Measurements from ENCODE around the gene GSE1. TPM values are rescaled to one million over a fixed set of nuclear protein-coding genes. Genes with fewer than 3 reads are reported as not detected.

Gene GSE1
- total and polyA plus RNA-seq, 2 experiments from 2014 or later = 27.9 to 43.5 TPM

DNA sequence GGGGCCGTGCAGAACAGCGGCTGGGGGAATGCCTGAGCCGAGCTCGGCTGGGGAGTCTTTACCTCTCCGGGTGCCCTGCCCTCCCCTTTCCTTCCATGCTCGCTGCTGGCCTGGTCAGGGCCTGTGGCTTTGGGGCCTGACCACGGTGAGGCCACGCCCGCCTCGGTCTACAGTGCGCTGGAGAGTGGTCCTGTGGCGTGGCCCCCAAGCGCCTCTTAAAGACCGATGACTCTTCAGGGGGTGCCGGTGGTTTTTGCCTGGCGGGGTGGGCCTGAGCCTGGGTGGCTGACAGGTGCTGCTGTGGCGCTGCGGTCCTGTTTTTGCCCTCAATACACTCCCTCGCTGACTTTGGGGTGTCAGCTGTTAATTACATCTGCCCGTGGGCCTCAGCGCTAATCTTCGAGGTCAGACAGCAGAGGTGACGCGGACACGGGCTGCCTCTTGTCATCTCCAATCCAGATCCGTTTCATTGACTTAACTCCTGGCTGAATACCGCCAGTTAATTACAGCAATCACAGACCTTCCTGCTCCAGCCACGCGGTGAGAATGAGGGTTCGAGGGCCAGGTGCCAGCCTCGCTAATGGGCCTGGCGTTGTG, 29.7 kb downstream of the GSE1 start:
- H3K36me3 ChIP-seq (replicated peaks; ENCODE audit: insufficient read depth, low read depth) = no peaks in the 10 kb centered on the region
- no peak overlapping the region for H2AFZ ChIP-seq
- WGBS (ENCODE audit: low lambda C conversion rate, missing lambda C conversion rate) = 94% methylated on average over 29 of the region's 32 CpGs
- H3K79me2 ChIP-seq = peaks cover 87% of the 10 kb centered on the region
- H3K4me2 ChIP-seq = no peak overlapping the region
- peaks cover 8% of the 10 kb centered on the region for H3K4me1 ChIP-seq (ENCODE audit: insufficient read depth)
- peaks cover 97% of the 10 kb centered on the region for H4K20me1 ChIP-seq (ENCODE audit: insufficient read depth, poor library complexity, severe bottlenecking)
- H3K27me3 ChIP-seq = no peaks in the 10 kb centered on the region
- no peak overlapping the region for H3K27ac ChIP-seq
- TF ChIP-seq EZH2phosphoT487 (IDR thresholded peaks at IDR 0.05; ENCODE audit: low read depth, severe bottlenecking, unreplicated experiment) = no peak
- TF ChIP-seq CTCF (IDR thresholded peaks at IDR 0.05; ENCODE audit: poor library complexity) = no peak
- no peak for TF ChIP-seq EZH2 (IDR thresholded peaks at IDR 0.05; ENCODE audit: borderline replicate concordance)
- no peak for DNase-seq (ENCODE audit: low spot score)
- no peak overlapping the region for H3K4me3 ChIP-seq
- no peaks in the 10 kb centered on the region for H3K9me2 ChIP-seq (replicated peaks; ENCODE audit: insufficient read depth)
- no peaks in the 10 kb centered on the region for H3K9me3 ChIP-seq (ENCODE audit: low read depth)

DNA sequence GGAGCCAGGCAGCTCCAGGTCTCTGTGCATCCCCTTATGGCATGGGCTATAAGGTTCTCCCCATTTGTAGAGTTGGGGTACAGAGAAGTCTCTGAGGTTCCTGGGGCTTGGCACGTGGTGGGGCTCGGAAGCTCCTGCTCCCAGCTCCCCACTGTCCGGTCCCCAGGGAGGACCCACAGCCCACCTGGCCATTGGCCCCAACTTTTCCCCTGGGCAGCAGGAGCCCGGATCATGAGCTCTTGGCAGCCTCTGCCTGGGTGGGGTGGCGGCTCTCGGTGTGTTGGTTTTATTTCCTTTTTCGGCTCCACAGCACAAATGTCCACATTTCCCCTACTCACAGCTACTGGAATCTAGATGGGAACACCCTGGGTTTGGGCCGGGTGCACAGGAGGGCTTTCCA, 30.5 kb downstream of the GSE1 start:
- Histone ChIP-seq H3K4me1 (ENCODE audit: insufficient read depth) (peaks cover 8% of the 10 kb centered on the region), H3K4me2 (no peak overlapping the region)

GRCh38 chr16:85644093-85644712, 31.1 kb downstream of the GSE1 start:
- Histone ChIP-seq H3K9me3 (ENCODE audit: low read depth) (no peaks in the 10 kb centered on the region), H3K27ac (no peak overlapping the region), H4K20me1 (ENCODE audit: insufficient read depth, poor library complexity, severe bottlenecking) (peaks cover 97% of the 10 kb centered on the region), H3K4me2 (no peak overlapping the region), H3K79me2 (peaks cover 82% of the 10 kb centered on the region), H3K36me3 (replicated peaks; ENCODE audit: insufficient read depth, low read depth) (no peaks in the 10 kb centered on the region), H3K27me3 (no peaks in the 10 kb centered on the region), H3K4me1 (ENCODE audit: insufficient read depth) (peaks cover 8% of the 10 kb centered on the region), H3K4me3 (no peak overlapping the region), H3K9me2 (replicated peaks; ENCODE audit: insufficient read depth) (no peaks in the 10 kb centered on the region), H2AFZ (no peak overlapping the region)
- WGBS (ENCODE audit: low lambda C conversion rate, missing lambda C conversion rate) = 96% methylated on average over 21 of the region's 21 CpGs
- no peak for DNase-seq (ENCODE audit: low spot score)
- TF ChIP-seq CTCF (IDR thresholded peaks at IDR 0.05; ENCODE audit: poor library complexity) (no peak), EZH2phosphoT487 (IDR thresholded peaks at IDR 0.05; ENCODE audit: low read depth, severe bottlenecking, unreplicated experiment) (no peak)

More for the DNA sequence above, 30.5 kb downstream of the GSE1 start:
- TF ChIP-seq CTCF (IDR thresholded peaks at IDR 0.05; ENCODE audit: poor library complexity) = no peak
- no peak for TF ChIP-seq EZH2phosphoT487 (IDR thresholded peaks at IDR 0.05; ENCODE audit: low read depth, severe bottlenecking, unreplicated experiment)
- TF ChIP-seq EZH2 (IDR thresholded peaks at IDR 0.05; ENCODE audit: borderline replicate concordance) = no peak
- H3K27me3 ChIP-seq = no peaks in the 10 kb centered on the region
- 96% methylated on average over 8 of the region's 8 CpGs for WGBS (ENCODE audit: low lambda C conversion rate, missing lambda C conversion rate)
- H3K27ac ChIP-seq = no peak overlapping the region
- H3K4me3 ChIP-seq = no peak overlapping the region
- peaks cover 97% of the 10 kb centered on the region for H4K20me1 ChIP-seq (ENCODE audit: insufficient read depth, poor library complexity, severe bottlenecking)
- H2AFZ ChIP-seq = no peak overlapping the region
- peaks cover 86% of the 10 kb centered on the region for H3K79me2 ChIP-seq
- no peak for DNase-seq (ENCODE audit: low spot score)
- H3K36me3 ChIP-seq (replicated peaks; ENCODE audit: insufficient read depth, low read depth) = no peaks in the 10 kb centered on the region
- no peaks in the 10 kb centered on the region for H3K9me2 ChIP-seq (replicated peaks; ENCODE audit: insufficient read depth)
- no peaks in the 10 kb centered on the region for H3K9me3 ChIP-seq (ENCODE audit: low read depth)
